MCF 10A (cell line): ENCODE measurements around the gene LIF. TPM values are rescaled to one million over a fixed set of nuclear protein-coding genes. Genes with fewer than 3 reads are reported as not detected.

Source experiments
- BruUV-seq: library from RNA; stranded (reverse); fragments of 400-500 nt; replicated peaks from 2 replicates; lab custom pipeline; 2021; lab: Mats Ljungman, UMichigan
- CTCF ChIA-PET: fragments of 300-600 bp; sonication (Branson Sonifier 250); formaldehyde crosslinking; extraction: SDS; loops from one replicate; lab custom pipeline; 2021; ENCODE audit warnings: antibody characterized with exemption, inconsistent platforms; lab: Yijun Ruan, JAX
- POLR2A ChIA-PET: fragments of 300-600, 350-650 bp; sonication (Branson Sonifier 250); formaldehyde crosslinking; extraction: SDS; loops from one replicate; lab custom pipeline; 2020; ENCODE audit warnings: antibody characterized with exemption, inconsistent platforms; lab: Yijun Ruan, JAX
- DNase-seq: peaks from one replicate; pipeline ENCODE4 v3.0.0-alpha.2; 2018; ENCODE audit not compliant: unreplicated experiment
- H3K27ac Mint-ChIP-seq: one replicate; pipeline ENCODE4 v1.8.0; 2022; ENCODE audit warnings: mild to moderate bottlenecking, low read depth, mixed read lengths; ENCODE audit not compliant: unreplicated experiment
- H3K27me3 Mint-ChIP-seq: one replicate; pipeline ENCODE4 v1.8.0; 2022; ENCODE audit warnings: mixed read lengths; ENCODE audit not compliant: insufficient read depth, unreplicated experiment
- H3K36me3 Mint-ChIP-seq: one replicate; pipeline ENCODE4 v1.8.0; 2022; ENCODE audit warnings: mild to moderate bottlenecking, moderate library complexity, mixed read lengths; ENCODE audit not compliant: insufficient read depth, unreplicated experiment
- H3K4me1 Mint-ChIP-seq: one replicate; pipeline ENCODE4 v1.8.0; 2022; ENCODE audit warnings: mixed read lengths; ENCODE audit not compliant: insufficient read depth, unreplicated experiment
- H3K4me3 Mint-ChIP-seq: one replicate; pipeline ENCODE4 v1.8.0; 2022; ENCODE audit warnings: mild to moderate bottlenecking, moderate library complexity, mixed read lengths; ENCODE audit not compliant: unreplicated experiment
- H3K9me3 Mint-ChIP-seq: one replicate; pipeline ENCODE4 v1.8.0; 2022; ENCODE audit warnings: mixed read lengths; ENCODE audit not compliant: unreplicated experiment
- CTCF ChIP-seq: fragments of 200-600 bp; IDR thresholded peaks from one replicate; pipeline ENCODE4 v1.8.0; 2022; ENCODE audit warnings: antibody characterized with exemption, mild to moderate bottlenecking; ENCODE audit not compliant: unreplicated experiment
- intact Hi-C: fragments of 100-400 bp; cut with micrococcal nuclease; formaldehyde crosslinking; loops from 2 replicates; pipeline ENCODE4 v1.14.1; 2022
- total RNA-seq: library from RNA; stranded (reverse); gene quantifications from 2 replicates; pipeline ENCODE4 v1.2.3, GENCODE V29; 2022

LIF gene
- total RNA-seq, 1 experiment from 2014 or later, result 19.3 TPM

GRCh38 chr22:30198921-30199320, 47.6 kb downstream of the LIF start:
- Mint-ChIP-seq H3K27me3 (no peaks in the 10 kb centered on the region), H3K4me1 (peaks cover 34% of the 10 kb centered on the region), H3K27ac (peak overlapping the region; percentile 70), H3K36me3 (no peaks in the 10 kb centered on the region), H3K9me3 (peaks cover 6% of the 10 kb centered on the region), H3K4me3 (no peak overlapping the region)
- no peak for DNase-seq
- TF ChIP-seq CTCF, result no peak
- no TSS peak for BruUV-seq
- ChIA-PET POLR2A (interaction anchor here (0.6 to 1.1 kb wide), 3 partner anchors 13 to 64 kb away, joined by 3 read pairs; no protein-coding TSS in a partner anchor), CTCF (no interaction called here)
- intact Hi-C loops, result loop anchor here (5.0 kb wide), 1 partner anchor 82 kb away; no protein-coding TSS in a partner anchor

GRCh38 chr22:30198152-30198825, 48.3 kb downstream of the LIF start:
- Mint-ChIP-seq H3K9me3 (no peaks in the 10 kb centered on the region), H3K4me1 (peaks cover 33% of the 10 kb centered on the region), H3K36me3 (no peaks in the 10 kb centered on the region), H3K4me3 (no peak overlapping the region), H3K27ac (peak overlapping the region; percentile 70), H3K27me3 (no peaks in the 10 kb centered on the region)
- intact Hi-C loops, result loop anchor here (5.0 kb wide), 1 partner anchor 81 kb away; no protein-coding TSS in a partner anchor
- peak; percentile 25 for DNase-seq
- CTCF ChIA-PET, result no interaction called here
- POLR2A ChIA-PET, result interaction anchor here (0.6 to 1.1 kb wide), 3 partner anchors 12 to 64 kb away, joined by 3 read pairs; no protein-coding TSS in a partner anchor
- no peak for TF ChIP-seq CTCF
- no TSS peak for BruUV-seq

- Mint-ChIP-seq H3K9me3 (no peaks in the 10 kb centered on the region), H3K36me3 (no peaks in the 10 kb centered on the region), H3K4me3 (no peak overlapping the region), H3K27ac (peak overlapping the region; percentile 96), H3K27me3 (no peaks in the 10 kb centered on the region), H3K4me1 (peaks cover 33% of the 10 kb centered on the region)
- TF ChIP-seq CTCF, result no peak
- DNase-seq, result no peak
- intact Hi-C loops, result loop anchor here (2.0 to 5.0 kb wide), 2 partner anchors 49 to 80 kb away; partner anchors contain the start of gene LIF
- ChIA-PET CTCF (interaction anchor here (0.7 kb wide), 1 partner anchor 504 kb away, joined by 3 read pairs; no protein-coding TSS in a partner anchor), POLR2A (interaction anchor here (1.7 to 2.2 kb wide), 5 partner anchors 8 to 81 kb away, joined by 4 to 15 read pairs (median 7); no protein-coding TSS in a partner anchor)
- no TSS peak for BruUV-seq
These were observed 49.2 kb downstream of the LIF start for GRCh38 chr22:30197389-30197788.

GRCh38 chr22:30196880-30197336, 49.7 kb downstream of the LIF start:
- no peaks in the 10 kb centered on the region for H3K9me3 Mint-ChIP-seq
- peak overlapping the region; percentile 96 for H3K27ac Mint-ChIP-seq
- intact Hi-C loops, result loop anchor here (1.0 to 5.0 kb wide), 3 partner anchors 8 to 80 kb away; partner anchors contain the start of gene LIF
- peak overlapping the region; percentile 66 for H3K4me3 Mint-ChIP-seq
- no TSS peak for BruUV-seq
- POLR2A ChIA-PET, result interaction anchor here (0.6 to 2.2 kb wide), 17 partner anchors 8 to 643 kb away, joined by 3 to 15 read pairs (median 4); partner anchors contain the start of genes CASTOR1, THOC5 and ZMAT5
- H3K36me3 Mint-ChIP-seq, result no peaks in the 10 kb centered on the region
- H3K27me3 Mint-ChIP-seq, result no peaks in the 10 kb centered on the region
- H3K4me1 Mint-ChIP-seq, result peaks cover 33% of the 10 kb centered on the region
- CTCF ChIA-PET, result interaction anchor here (0.6 to 1.1 kb wide), 5 partner anchors 11 to 503 kb away, joined by 3 to 4 read pairs (median 3); no protein-coding TSS in a partner anchor
- TF ChIP-seq CTCF, result no peak
- DNase-seq, result no peak
